ENCODE results near the gene LYPD6.

Gene LYPD6

GRCh38 chr2:149410701-149411484, 80.5 kb downstream of the LYPD6 start:
- DNase-seq (ENCODE audit: low read depth) = no peak

GRCh38 chr2:149413487-149413886, 83.1 kb downstream of the LYPD6 start:
- DNase-seq (ENCODE audit: low read depth) = no peak

GRCh38 chr2:149415086-149415485, 84.7 kb downstream of the LYPD6 start:
- no peak for DNase-seq (ENCODE audit: low read depth)

- no peak for DNase-seq (ENCODE audit: low read depth)
Observed at GRCh38 chr2:149418065-149418464, 87.7 kb downstream of the LYPD6 start.

- DNase-seq (ENCODE audit: low read depth) = no peak
Observed at GRCh38 chr2:149420053-149420963, 89.9 kb downstream of the LYPD6 start.

GRCh38 chr2:149421791-149422190, 91.4 kb downstream of the LYPD6 start:
- DNase-seq (ENCODE audit: low read depth) = no peak

GRCh38 chr2:149422337-149422990, 92.1 kb downstream of the LYPD6 start:
- DNase-seq (ENCODE audit: low read depth) = no peak

GRCh38 chr2:149422991-149423338, 92.6 kb downstream of the LYPD6 start:
- DNase-seq (ENCODE audit: low read depth) = no peak

- no peak for DNase-seq (ENCODE audit: low read depth)
Observed at GRCh38 chr2:149423630-149424029, 93.2 kb downstream of the LYPD6 start.

- no peak for DNase-seq (ENCODE audit: low read depth)
Observed at GRCh38 chr2:149427387-149427786, 97.0 kb downstream of the LYPD6 start.

- DNase-seq (ENCODE audit: low read depth) = no peak
Observed at GRCh38 chr2:149428783-149429182, 98.4 kb downstream of the LYPD6 start.

- DNase-seq (ENCODE audit: low read depth) = no peak
Observed at GRCh38 chr2:149430743-149431736, 100.7 kb downstream of the LYPD6 start.

- no peak for DNase-seq (ENCODE audit: low read depth)
Observed at GRCh38 chr2:149438330-149438960, 108.1 kb downstream of the LYPD6 start.

GRCh38 chr2:149441255-149441654, 110.9 kb downstream of the LYPD6 start:
- DNase-seq (ENCODE audit: low read depth) = no peak

- no peak for DNase-seq (ENCODE audit: low read depth)
Observed at GRCh38 chr2:149442346-149442745, 112.0 kb downstream of the LYPD6 start.

- DNase-seq (ENCODE audit: low read depth) = no peak
Observed at GRCh38 chr2:149443150-149443549, 112.8 kb downstream of the LYPD6 start.

GRCh38 chr2:149446748-149447147, 116.4 kb downstream of the LYPD6 start:
- no peak for DNase-seq (ENCODE audit: low read depth)

GRCh38 chr2:149448315-149448714, 117.9 kb downstream of the LYPD6 start:
- no peak for DNase-seq (ENCODE audit: low read depth)

GRCh38 chr2:149449017-149449416, 118.6 kb downstream of the LYPD6 start:
- no peak for DNase-seq (ENCODE audit: low read depth)

GRCh38 chr2:149451417-149452165, 121.2 kb downstream of the LYPD6 start:
- DNase-seq (ENCODE audit: low read depth) = no peak

Measured in stimulated activated CD8-positive, alpha-beta memory T cell treated with anti-CD3 and anti-CD28 coated beads, Interleukin-7, amount 100 ng/mL, for 24 hours (primary cell).